HG02678 (cell line): ENCODE data around the gene STXBP1.
A peak's percentile ranks its signal among the peaks of the same experiment; 100 is the strongest.

Source experiments
- ATAC-seq: cut with Tn5 transposase; IDR thresholded peaks from one replicate; pipeline ENCODE4 v1.9.1; 2021; ENCODE audit warnings: mild to moderate bottlenecking, moderate library complexity; ENCODE audit not compliant: unreplicated experiment

STXBP1 gene

DNA sequence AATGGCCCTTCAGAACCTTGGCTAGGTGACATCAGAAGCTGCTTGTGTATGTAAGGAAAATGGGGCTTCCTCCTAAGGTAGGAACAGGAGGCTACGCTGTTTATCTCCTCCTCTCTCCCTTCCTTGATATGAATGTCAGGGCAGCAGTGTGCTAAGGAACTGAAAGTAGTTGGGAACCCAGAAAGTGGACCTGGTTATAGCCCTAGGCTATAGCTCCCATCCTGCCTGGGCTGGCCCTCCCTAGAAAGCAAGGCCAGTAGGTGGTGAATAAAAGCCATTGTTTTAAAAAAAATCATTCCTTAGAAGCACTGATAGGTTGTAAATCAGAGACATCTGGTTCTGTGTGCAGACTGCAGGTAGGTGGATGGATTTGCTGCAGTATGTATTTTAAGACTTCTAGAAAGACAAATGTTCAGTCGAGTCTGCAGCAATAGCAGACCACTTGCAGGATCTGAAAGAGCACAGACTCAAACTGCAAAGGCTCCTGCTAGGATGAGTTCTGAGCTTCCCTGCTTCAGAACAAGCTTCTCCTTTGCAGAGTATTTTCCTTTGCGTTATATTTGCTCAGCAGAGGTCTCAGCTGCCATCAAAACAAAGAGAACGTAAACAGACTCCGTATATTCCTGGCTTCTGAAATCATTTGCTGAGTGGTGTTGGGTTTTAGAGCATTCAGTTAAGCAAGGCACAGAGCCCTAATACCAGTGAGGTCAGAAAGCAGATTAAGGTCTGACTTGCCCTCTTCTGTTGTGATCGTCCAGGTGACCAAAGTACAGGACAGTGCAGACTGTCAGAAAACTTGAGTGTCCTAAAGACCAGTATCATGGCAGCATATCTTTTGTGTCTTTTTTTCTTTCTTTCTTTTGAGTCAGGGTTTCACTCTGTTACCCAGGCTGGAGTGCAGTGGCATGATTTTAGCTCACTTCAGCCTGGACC, 74.7 kb downstream of the STXBP1 start:
- ATAC-seq = no peak

DNA sequence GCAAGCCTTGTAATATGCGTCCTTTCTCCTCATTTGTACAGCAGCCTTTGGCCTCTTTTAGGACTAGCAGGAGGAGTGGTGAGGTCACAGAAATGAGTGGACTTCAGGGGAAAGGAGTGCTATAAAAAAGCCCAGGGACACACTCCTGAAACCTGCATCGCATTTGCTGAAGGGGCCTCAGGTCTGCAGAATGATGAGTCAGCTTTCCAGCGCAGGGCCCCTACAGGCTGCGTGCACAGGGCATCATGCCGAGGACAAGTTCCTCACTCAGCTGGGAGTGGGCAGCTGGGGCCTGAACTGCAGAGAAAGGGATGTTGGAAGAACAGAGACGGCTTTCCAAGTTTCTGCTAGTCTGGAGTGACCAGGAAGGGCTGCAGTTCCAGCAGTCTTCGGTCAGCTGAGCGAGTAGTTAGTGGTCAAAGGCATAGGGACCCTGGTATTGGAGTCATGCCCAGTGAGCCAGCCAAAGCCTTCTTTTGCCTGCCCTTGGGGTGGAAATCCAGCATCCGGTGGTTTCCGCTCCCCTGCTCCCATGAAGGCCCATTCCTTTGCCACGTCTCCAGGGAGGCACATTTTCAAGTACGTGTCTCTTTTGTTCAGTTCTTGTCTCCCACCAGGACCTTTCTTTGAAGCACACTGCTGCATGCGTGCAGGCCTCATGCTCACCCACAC, 77.4 kb downstream of the STXBP1 start:
- ATAC-seq = no peak

DNA sequence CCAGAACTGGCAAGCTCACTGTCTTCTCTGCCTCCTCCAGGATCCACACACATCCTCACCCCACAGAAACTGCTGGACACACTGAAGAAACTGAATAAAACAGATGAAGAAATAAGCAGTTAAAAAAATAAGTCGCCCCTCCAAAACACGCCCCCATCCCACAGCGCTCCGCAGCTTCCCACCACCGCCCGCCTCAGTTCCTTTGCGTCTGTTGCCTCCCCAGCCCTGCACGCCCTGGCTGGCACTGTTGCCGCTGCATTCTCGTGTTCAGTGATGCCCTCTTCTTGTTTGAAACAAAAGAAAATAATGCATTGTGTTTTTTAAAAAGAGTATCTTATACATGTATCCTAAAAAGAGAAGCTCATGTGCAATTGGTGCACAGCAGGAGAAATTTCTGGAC, 78.7 kb downstream of the STXBP1 start:
- no peak for ATAC-seq

DNA sequence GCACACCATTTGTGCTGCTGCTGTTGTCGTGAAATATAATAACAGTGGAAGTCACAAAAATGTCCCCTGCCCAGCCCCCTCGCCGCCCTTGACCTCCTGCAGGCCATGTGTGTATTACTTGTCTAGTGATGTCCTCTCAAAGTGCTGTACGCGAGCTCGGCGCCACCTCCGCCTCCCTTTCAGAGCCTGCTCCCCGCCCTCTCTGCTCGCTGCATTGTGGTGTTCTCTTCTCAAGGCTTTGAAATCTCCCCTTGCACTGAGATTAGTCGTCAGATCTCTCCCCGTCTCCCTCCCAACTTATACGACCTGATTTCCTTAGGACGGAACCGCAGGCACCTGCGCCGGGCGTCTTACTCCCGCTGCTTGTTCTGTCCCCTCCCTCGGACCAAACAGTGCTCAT, 80.0 kb downstream of the STXBP1 start:
- ATAC-seq = no peak

DNA sequence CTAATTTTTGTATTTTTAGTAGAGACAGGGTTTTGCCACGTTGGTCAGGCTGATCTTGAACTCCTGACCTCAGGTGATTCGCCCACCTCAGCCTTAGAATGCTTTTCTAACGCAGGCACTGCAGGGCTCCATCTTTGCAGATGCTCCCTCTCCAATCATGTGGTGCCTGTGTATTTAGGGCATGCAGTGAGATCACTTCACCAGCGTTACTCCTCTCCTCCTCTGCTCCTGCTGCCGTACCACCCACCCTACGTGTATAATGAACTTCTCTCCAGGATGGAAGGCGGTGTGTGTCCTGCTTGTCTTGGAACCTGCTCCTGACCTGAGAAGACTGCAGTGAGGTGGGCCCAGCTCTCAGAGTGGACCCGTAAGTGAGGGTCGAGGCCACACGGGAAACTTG, 81.1 kb downstream of the STXBP1 start:
- ATAC-seq = no peak

DNA sequence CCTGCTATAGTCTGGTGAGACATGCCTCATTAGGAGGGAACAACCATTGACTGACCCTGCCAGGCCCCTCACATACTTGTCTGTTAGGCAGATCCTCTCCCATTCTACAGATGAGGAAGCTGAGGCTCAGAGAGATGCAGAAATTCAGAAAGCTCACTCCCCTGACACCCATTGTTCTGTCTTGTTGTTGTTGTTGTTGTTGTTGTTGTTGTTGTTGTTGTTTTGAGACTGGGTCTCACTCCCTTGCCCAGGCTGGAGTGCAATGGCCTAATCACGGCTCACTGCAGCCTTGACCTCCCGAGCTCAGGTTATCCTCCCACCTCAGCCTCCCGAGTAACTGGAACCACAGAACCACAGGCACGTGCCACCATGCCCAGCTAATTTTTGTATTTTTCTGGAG, 81.6 kb downstream of the STXBP1 start:
- no peak for ATAC-seq

DNA sequence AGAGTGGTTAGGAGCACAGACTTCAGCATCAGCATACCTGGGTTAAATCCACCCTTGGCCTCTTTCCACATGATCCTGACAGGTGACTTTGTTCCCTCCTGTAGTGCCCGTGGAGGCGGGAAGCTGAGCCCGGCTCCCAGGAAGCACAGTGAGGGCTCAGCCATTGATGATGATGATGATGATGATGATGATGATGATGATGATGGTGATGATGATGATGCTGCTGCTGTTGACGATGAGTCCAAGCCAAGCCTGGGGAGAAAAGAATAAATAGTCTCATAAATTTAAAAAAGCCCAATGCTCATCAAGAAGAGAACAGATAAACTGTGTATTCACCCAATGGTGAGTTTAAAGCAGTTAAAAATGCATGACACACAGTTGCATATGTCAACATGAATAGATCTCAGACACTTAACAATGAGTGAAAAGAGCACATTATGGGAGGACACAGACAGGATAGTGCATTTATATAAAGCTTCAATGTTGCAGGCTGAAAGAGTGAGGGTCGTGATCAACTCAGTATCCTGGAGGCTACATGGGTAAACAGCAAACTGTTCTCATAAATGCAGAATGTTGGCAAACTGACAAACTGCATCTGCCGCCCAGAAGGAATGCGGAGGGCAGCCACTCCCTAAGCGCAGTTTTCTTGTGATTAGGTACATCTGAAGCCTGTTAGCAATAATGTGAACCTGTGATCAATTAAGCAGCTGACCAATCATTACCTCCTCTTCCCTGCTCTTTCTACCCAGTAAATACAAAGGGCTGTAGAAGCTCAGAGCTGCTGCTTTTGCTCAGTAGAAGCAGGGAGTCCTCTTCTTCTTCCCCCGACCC, 83.0 kb downstream of the STXBP1 start:
- ATAC-seq = no peak

DNA sequence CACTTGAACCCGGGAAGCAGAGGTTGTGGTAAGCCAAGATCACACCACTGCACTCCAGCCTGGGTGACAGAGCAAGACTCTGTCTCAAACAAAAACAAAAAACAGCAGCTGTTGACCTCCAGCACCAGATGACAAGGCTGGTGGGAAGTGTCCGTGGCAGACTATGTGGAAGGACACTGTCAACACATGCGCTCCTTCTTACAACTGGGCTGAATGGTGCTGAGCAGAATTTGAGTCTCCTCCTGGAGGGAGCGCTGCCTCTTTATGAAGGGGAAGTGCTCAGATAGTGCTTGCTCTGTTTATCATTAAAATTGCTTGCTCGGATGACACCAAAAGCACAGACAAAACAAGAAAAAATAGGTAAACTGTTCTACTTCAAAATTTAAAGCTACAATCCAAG, 85.5 kb downstream of the STXBP1 start:
- no peak for ATAC-seq

DNA sequence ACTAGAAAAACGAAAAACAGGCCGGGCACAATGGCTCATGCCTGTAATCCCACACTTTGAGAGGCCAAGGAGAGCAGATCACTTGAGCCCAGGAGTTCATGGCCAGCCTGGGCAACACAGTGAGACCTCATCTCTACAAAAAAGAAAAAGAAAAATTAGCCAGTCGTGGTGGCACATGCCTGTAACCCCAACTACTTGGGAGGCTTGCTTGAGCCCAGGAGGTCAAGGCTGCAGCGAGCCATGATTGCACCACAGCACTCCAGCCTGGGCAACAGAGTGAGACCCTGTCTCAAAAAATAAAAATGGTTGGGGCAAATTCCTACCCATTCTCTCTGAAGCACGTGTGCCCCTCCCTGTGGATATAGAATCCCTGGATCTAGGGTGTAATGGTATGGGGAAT, 86.3 kb downstream of the STXBP1 start:
- no peak for ATAC-seq

DNA sequence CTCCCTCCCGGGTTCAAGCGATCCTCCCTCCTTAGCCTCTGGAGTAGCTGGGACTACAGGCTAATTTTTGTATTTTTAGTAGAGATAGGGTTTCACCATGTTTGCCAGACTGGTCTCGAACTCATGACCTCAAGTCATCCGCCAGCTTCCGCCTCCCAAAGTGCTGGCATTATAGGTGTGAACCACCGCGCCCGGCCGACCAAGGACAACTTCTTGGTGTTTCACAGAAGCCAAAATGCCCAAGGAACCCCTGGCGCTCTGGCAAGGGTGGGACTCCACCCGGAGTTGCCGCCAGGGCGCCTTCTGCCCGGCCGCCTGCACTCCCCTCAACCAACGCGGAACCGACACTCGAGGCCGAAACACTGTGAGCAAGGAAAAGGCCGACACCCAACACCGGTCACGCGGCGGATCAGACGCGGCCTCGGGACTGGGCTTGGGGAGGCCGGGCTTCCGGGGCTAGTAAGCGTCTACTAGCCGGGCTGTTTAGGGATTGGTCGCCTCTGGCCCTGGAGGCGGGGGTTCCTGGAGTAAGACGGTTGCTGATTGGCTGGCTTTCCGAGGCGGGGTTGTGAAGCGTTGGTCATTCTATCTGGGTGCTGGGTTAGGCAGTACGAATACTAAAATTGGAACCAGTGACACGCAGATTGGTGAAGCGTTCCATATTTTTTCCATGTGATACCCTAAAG, 87.1 kb downstream of the STXBP1 start:
- peak; percentile 98 for ATAC-seq

DNA sequence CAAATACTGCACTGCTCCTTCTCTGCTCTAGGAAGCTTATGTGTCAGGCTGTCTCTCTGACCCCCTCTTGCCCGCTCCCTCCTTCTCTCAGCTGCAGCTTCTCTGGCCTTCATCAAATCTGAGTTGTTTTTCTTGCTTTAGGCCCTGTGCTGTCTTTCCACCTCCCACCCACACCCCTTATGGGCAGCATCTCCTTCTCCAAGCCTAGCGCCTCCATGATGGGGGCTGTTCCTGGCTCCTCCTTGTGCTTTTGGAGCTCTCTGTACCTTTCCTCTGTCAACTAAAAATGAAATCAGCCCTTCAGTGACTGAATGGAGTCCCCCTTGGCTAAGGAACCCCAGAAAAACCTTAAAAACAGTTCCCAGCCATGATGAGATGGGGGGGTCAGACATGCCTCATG, 88.1 kb downstream of the STXBP1 start:
- ATAC-seq = no peak

DNA sequence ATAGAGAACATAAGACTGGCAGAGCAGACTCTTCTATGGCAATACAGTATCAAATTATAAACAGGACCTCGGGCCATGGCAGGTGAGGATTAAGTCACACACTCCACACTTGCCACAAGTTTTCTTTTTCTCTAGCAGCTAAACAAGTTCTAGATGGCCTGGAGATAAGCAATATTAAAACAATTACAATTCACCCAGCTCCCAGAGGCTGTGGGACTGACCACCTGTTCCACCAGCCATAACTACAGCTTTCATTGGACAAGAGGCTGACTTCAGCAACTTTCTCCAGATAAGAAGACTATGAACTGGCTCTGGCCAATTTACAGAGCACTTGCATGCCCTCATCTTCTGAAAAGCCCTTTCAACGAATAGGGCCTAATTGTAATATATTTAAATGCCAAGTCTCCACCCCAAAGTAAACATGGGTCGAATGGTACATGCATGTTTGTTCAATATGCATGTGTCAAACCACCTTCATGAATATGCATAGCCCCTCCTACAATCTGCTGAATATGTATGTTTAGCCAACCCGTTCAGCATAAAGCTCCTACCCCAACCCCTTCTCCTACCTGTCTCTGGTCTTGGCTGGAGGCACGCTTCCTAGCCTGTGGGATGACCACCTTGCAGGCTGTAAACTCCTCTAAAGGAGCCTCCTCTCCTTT, 88.6 kb downstream of the STXBP1 start:
- ATAC-seq = no peak

DNA sequence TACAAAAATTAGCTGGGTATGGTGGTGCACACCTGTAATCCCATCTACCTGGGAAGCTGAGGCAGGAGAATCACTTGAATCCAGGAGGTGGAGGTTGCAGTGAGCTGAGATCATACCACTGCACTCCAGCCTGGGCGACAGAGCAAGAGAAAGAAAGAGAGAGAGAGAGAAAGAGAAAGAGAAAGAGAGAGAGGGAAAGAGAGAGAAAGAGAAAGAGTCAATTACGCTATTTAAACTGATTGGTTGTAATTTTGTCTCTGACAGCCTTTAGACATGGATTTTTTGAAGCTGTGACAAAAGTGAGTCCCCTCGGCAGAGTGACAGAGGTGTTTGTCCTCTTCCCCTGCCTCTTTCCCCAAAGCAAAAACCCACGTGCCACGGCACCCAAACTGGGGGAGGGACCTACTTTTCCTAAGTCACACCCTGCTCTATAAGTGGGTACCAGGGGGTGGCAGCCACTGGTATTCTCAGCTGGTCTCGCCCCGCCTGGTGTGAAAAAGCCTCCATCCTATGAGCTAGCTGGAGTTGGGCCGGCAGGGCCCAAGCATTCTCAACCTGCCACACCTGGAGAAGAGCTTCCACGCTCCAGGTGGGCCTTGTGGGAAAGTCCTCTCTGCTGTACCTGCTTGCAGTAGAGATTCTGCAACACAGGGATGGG, 91.3 kb downstream of the STXBP1 start:
- no peak for ATAC-seq

DNA sequence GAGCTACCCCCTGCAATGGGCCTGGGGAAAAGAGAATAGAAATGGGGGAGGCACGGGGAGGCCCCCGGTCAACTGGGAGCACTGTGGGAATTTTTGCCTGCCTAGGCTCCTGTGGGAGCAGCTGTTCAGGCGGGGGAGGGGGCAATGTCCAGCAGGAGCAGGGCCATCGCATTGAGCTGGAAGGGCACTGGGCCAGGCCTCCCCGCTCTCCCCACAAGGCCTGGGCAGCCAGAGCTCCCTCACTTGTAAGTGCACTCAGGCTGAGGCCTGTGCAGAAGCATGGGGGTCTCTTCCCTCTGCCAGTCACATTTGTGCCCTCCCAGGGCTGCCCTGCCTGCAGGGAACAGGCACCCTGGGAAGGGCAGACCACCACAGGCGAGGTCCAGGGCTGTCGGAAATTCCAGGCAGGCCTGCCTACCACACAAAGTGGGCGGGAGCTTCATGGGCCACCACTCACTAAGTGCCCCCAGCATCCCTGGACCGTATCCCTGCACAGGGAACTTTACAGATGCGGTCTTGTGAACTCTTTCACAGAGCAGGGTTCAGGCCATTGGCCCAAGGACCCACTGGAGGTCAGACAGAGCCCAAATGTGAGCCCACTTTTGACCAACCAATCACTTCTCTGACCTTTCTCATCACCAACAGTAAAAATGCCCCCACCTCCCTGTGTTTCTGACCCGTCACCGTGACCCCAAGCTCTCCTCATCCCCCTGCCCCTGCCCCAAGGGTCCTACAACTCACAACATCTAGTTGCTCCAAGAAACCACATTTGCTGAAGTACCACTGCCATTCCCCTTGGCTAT, 93.7 kb downstream of the STXBP1 start:
- no peak for ATAC-seq

DNA sequence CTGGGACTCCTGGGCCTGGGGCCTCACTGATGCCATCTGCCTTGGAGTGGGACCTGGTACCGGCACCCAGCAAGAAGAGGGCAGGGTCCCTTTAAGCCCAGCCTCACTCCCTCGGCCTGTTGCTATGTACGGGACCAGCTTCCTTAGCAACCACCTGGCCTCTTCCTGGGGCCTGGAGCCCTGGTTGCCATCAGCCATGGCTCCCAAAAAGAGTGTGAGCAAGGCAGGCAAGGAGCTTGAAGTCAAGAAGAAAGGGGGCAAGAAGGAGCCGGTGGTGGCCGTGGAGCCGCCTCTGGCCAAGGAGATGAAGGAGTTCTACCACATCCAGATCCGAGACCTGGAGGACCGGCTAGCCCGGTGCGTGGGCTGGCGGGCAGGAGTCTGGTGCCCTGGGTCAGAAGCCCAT, 94.8 kb downstream of the STXBP1 start, which contains the start of gene CFAP157:
TSS of gene CFAP157 (plus strand) at position 153 of the 406 bp plus-strand sequence. CDS start at position 197, 44 bp downstream.
- no peak for ATAC-seq

DNA sequence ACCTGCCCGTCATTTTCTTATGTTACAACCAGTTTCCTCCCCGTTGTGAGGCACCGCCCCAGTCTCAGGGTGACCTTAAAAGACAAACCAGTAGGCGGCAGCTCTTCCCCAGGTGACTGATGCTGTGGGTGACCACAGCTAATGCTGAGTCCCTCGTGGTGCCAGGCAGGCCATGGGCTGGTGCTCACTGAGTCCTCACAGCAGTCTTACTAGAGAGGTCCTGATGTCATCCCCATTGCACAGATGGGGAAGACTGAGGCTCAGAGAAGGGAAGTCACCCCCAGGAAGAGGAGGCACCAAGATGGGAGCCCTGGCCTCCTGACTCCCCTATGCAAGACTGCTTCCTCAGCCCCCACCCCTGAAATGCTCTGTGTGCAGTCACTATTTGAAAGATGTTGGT, 95.7 kb downstream of the STXBP1 start:
- no peak for ATAC-seq

DNA sequence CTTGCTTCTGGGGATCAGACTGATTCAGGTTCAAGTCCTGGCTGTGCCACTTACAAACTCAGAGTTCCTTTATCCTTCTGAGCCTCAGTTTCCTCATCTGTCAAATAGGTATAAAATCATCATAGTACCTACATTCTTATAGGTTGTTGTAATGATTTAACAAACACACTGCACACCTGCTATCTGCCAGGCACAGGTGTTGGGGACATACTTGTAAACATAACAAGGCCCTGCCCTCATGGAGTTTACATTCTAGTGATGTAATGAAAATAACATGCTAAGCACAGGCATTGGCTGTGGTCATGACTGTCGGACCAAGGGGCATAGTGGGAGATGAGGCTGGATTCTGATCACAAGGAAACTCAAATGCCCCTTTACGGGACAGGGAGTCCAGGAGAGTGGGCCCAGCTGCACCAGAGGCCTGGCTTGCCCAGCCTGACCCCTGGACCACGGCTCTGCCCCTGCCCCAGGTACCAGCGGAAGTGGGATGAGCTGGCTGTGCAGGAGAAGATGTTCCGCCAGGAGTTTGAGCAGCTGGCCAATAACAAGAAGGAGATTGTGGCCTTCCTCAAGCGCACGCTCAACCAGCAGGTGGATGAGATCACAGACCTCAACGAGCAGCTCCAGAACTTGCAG, 97.0 kb downstream of the STXBP1 start:
- ATAC-seq = no peak

DNA sequence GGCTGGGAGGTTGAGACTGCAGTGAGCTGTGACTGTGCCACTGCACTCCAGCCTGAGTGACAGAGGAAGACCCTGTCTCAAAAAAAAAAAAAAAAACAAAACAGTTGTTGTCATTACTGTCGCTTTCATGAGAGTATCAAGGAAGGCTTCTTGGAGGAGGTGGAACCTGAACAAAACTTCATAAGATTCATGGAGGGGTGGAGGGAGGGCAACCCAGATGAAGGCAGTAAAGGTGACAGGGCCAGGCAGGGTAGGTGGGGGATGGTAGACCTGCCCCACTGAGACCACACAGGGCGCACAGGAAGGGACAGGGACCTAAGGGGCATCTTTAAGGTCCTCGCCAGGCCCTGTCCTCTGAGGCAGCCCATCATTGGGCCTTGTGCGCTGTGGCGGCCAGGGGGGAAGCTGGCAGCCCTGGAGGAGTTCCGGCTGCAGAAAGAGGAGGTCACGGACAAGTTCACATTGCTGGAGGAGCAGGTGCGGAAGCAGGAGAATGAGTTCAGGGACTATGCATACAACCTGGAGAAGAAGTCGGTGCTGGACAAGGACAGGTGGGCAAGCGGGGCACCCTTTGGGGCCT, 98.2 kb downstream of the STXBP1 start:
- ATAC-seq = no peak
